NCI-H82 treated with DMSO at 0.1 percent for 48 hours (cell line): ENCODE measurements around the gene LRRC3.
"Not testable (repeated sequence)": the region's sequence is repeated elsewhere in the genome, so short reads cannot be mapped to it uniquely, and the experiment has no call there.

Experiments
- DNase-seq: peaks from one replicate; lab custom pipeline; 2025; ENCODE audit not compliant: unreplicated experiment; lab: John Stamatoyannopoulos, UW

The LRRC3 gene

GRCh38 chr21:44494956-44495355 is 39.6 kb downstream of the LRRC3 start:
- DNase-seq = no peak

- DNase-seq = no peak
These were observed 40.6 kb downstream of the LRRC3 start for GRCh38 chr21:44495611-44496563.

- no peak for DNase-seq
These were observed 41.5 kb downstream of the LRRC3 start for GRCh38 chr21:44496564-44497550.

GRCh38 chr21:44497703-44498126 is 42.4 kb downstream of the LRRC3 start:
- DNase-seq = no peak

- DNase-seq = no peak
These were observed 43.2 kb downstream of the LRRC3 start for GRCh38 chr21:44498280-44499210.

GRCh38 chr21:44499211-44499560 is 43.9 kb downstream of the LRRC3 start:
- DNase-seq = no peak

- no peak for DNase-seq
These were observed 44.3 kb downstream of the LRRC3 start for GRCh38 chr21:44499631-44500030.

- no peak for DNase-seq
These were observed 44.8 kb downstream of the LRRC3 start for GRCh38 chr21:44500111-44500510.

- DNase-seq = no peak
These were observed 47.1 kb downstream of the LRRC3 start for GRCh38 chr21:44502171-44502958.

- DNase-seq = not testable (repeated sequence)
These were observed 47.9 kb downstream of the LRRC3 start for GRCh38 chr21:44503006-44503889.

GRCh38 chr21:44503901-44504399 is 48.6 kb downstream of the LRRC3 start:
- no peak for DNase-seq

- no peak for DNase-seq
These were observed 50.5 kb downstream of the LRRC3 start for GRCh38 chr21:44505673-44506278.

- no peak for DNase-seq
These were observed 51.3 kb downstream of the LRRC3 start for GRCh38 chr21:44506279-44507255.

- no peak for DNase-seq
These were observed 52.5 kb downstream of the LRRC3 start for GRCh38 chr21:44507673-44508425.

GRCh38 chr21:44508426-44508710 is 53.1 kb downstream of the LRRC3 start:
- no peak for DNase-seq

- DNase-seq = no peak
These were observed 53.6 kb downstream of the LRRC3 start for GRCh38 chr21:44508711-44509445.
